Measurements from ENCODE around the gene DOK5. TPM values are rescaled to one million over a fixed set of nuclear protein-coding genes. Genes with fewer than 3 reads are reported as not detected.

The DOK5 gene
- total and polyA plus RNA-seq, 2 of the 8 experiments (the other 6 are each of a cell fraction or from before 2014, with no cell fraction given) = 8.9 to 15.0 TPM

GRCh38 chr20:54573838-54574237 lies 98.4 kb downstream of the DOK5 start (continued):
- no peak for TF ChIP-seq ZNF274 (IDR thresholded peaks at IDR 0.05; ENCODE audit: borderline replicate concordance, extremely low read depth, low read length)
- TF ChIP-seq YY1 (IDR thresholded peaks at IDR 0.05; ENCODE audit: low read depth, low read length) = no peak
- TF ChIP-seq CBX5 (IDR thresholded peaks at IDR 0.05; ENCODE audit: low read depth, low read length) = no peak
- no peak for TF ChIP-seq SUZ12 (IDR thresholded peaks at IDR 0.05; ENCODE audit: low read length)
- TF ChIP-seq EGR1 (IDR thresholded peaks at IDR 0.05; ENCODE audit: borderline replicate concordance, low read depth, low read length) = no peak
- TF ChIP-seq EP300 (IDR thresholded peaks at IDR 0.05; ENCODE audit: borderline replicate concordance in 1 of 2, low read depth in 2 of 2, low read length in 2 of 2) = no peak
- no peak for TF ChIP-seq FOSL1 (IDR thresholded peaks at IDR 0.05; ENCODE audit: insufficient read depth, low read depth, low read length)
